ENCODE measurements around the gene SLC9A3. TPM values are rescaled to one million over a fixed set of nuclear protein-coding genes. Genes with fewer than 3 reads are reported as not detected.

Gene SLC9A3
- total RNA-seq, 1 experiment from 2014 or later: 1.8 TPM

DNA sequence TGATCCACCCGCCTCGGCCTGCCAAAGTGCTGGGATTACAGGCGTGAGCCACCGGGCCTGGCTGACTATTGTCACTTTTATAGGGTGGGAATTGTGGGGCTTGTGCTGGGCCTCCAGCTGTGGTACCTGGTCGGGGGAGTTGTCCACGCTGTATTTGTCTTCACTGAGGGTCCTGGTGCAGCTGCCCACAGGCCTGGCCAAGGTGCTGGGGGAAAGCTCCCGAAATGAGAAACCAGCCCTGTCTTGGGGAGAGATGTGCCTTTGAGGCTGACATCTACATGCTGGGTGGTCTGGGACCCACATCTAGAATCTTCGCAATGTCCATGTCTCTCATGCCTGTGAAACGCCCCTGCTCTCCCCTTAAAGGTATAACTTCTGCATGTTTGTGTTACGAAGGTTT, 78.7 kb downstream of the SLC9A3 start:
- no peak for DNase-seq (ENCODE audit: low read depth)

DNA sequence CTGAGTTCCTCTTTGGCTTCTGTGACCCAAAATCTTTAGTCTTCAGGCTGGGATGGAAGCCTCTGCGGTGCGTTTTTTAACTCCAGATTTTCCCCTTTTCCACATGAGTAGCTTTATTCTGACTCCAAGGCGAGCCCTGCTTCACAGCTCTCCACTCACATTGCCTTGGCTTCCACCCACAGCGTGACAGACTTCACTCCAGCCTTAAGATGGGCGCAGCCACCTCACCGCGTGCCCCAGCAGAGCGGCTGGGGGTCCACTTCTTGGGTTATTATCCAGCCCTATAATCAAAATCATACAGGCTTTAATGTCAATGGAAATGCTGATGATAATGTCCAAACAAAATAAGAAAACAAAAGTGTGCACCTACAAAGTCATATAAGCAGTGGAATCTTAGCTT, 80.0 kb downstream of the SLC9A3 start:
- in situ Hi-C loops (cut with HindIII; ENCODE audit: low pct_unique_long_range_greater_than_20kb, low sequenced_read_pairs): no loop called here
- DNase-seq (ENCODE audit: low read depth): no peak

More for the DNA sequence above, 78.7 kb downstream of the SLC9A3 start:
- in situ Hi-C loops (cut with HindIII; ENCODE audit: low pct_unique_long_range_greater_than_20kb, low sequenced_read_pairs): no loop called here

DNA sequence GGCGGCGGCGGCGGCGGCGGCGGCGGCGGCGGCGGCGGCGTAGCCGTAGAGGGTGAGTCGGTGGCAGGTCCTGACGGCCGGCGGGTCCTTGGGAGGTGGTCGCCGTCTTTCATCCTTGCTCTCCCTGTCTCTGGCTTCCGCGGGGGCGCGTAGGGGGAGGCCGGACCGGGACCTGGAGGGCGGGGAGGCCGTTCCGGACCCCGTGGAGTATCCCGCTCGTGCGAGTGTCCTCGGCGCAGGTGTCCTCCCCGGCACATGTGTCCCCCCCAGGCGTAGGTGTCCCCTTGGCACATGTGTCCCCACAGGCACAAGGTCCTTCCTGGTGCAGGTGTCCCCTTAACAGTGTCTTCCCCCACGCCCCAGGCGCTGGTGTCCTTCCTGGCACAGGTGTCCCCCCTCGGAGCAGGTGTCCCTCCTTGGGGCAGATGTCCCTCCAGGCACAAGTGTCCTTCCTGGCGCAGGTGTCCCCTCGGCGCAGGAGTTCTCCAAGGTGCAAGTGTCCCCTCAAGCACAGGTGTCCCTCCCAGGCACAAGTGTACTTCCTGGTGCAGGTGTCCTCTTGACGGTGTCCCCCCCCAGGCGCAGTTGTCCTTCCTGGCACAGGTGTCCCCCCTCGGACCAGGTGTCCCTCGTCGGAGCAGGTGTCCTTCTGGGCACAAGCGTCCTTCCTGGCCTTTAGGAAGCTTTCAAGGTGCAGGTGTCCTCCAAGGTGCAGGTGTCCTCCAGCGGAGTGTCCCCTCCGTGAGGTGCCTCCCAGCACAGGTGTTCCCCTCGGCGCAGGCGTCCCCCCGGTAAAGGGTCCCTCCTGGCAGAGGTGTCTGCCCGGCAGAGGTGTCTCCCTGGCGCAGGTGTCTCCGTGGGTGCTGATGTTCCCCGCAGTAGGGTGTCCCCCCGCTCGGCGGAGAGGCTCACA, 80.8 kb downstream of the SLC9A3 start:
- in situ Hi-C loops (cut with HindIII; ENCODE audit: low pct_unique_long_range_greater_than_20kb, low sequenced_read_pairs): no loop called here
- no peak for DNase-seq (ENCODE audit: low read depth)

DNA sequence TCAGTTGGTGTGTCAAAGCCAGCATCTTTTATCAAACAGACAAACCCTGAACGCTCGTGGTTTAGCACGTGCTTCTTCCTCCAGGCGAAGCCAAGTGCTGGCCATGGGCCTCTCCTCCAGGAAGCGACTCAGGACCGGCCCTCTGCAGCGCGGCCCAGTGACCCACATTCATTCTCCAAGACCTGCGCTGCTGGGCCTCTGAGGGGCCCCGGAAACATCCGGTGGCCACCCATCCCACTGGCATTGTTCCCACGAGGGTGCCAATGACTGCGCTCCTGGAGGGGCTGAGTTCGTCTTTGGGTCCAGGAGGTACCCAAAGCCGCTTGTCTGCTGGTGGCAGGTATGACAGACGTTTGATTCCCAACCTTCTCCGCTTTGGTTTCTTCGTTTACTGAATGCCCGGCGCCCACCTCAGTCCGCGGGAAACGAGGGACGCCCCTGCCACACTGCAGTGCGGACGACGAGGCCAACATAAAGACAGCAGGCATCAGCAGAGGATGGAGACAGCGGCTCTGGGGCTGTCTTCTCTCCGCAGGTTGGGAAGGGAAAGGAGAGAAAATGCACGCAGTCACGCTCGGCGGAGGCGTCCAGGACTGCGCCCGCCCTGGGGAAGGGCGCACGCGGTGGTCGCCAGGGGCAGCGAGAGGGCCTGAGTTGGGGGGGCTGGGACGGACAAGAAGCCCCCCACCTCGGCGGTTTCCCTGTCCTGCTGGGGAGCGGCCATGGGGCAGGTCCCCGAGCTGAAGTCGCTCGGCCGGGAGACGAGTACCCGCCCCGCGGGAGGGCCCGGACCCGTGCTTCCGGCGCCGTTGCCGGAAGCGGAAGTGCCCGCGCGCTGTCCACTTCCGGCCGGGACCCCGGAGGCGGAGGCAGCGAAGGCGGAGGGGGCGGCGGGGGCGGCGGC, 81.7 kb downstream of the SLC9A3 start, which contains the start of gene EXOC3:
EXOC3 (plus strand) TSS at position 842 of the 904 bp plus-strand sequence. CDS start 3,030 bp downstream, outside the sequence.
- in situ Hi-C loops (cut with HindIII; ENCODE audit: low pct_unique_long_range_greater_than_20kb, low sequenced_read_pairs): no loop called here
- DNase-seq (ENCODE audit: low read depth): peak; percentile 64

DNA sequence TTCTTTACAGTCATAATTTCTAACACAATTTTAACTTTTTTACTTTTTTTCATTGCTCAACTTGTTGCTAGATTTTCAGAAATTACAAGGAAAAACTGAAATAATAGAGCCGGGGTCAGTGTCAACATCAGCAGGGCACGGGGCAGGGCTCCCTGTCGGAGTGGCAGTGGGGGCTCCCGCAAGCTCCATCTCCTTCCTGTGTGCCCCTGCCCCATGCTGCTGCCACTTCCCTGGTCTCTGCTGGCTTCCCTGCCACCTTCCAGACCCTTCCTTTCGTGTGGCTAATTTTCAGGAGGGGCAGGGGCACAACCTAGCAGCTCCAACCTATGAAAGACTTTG, 82.3 kb downstream of the SLC9A3 start:
- in situ Hi-C loops (cut with HindIII; ENCODE audit: low pct_unique_long_range_greater_than_20kb, low sequenced_read_pairs): no loop called here
- no peak for DNase-seq (ENCODE audit: low read depth)

DNA sequence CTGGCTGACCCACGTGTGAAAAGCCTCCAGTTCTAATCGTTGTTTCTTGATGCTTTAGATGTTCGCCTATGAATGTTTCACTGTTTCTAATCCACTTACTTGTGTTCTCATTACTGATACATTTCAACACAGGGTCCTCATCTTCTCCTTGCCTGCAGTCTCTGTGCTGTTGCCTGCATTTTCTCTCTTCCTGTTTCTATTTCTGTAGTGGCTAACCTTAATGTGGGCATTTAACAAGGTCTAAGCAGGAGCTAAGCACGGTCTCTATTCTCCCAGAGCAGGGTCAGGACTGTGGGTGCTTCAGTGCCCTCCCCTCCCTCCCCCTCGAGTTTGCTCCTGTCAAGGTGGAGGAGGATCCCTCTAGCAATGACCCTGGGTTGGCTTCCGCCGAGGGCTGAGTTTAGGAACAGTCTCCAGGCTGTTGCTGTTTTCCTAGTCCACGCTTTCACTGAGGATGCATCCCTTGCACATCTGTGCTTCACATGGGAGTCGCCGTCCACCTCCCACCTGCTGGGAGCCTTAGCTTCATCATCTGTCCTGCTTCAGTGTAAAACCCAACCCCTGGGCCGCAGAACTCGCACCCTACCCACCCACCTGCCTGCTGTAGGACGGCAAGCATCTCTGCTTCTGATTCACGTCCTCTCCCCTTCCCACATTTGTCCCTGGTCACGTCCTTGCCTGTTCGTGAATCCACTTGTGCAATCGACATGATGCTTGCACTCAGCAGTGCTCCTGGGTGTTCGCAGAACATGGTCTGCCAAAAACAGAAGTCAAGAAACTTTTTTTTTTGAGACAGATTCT, 83.6 kb downstream of the SLC9A3 start:
- no peak for DNase-seq (ENCODE audit: low read depth)
- in situ Hi-C loops (cut with HindIII; ENCODE audit: low pct_unique_long_range_greater_than_20kb, low sequenced_read_pairs): no loop called here

DNA sequence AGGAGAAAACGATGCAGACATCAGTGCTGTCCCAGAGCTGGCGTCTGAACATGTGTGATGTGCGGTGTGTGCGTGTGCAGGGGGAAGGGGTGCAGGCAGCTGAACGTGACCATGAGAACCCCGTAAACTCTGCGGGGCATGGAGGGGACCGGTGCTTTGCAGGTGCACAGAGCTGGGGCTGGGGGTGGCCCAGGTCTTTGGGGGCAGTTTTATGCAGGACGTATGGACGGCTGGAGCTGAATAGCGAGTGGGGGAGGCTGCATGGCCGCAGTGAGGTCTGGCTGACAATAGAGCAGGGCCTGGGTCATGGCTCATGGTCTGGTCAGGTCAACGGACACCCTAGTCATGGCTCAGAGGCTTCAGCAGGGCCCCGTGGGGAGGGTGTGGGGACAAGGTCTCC, 84.6 kb downstream of the SLC9A3 start:
- in situ Hi-C loops (cut with HindIII; ENCODE audit: low pct_unique_long_range_greater_than_20kb, low sequenced_read_pairs): no loop called here
- DNase-seq (ENCODE audit: low read depth): no peak

DNA sequence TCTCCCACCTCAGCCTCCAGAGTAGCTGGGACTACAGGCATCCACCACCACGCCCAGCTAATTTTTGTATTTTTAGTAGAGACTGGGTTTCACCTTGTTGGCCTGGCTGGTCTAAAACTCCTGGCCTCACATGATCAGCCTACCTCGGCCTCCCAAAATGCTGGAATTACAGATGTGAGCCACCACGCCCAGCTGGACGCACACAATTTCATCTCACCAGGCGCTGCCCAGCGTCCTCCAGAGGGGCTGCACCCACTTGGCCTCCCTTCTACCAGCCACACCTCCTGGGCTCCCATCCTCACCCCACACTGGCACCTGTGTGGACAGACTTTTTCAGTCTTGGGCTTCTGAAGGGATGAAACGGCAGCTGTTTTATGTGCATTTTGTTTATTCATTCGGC, 85.1 kb downstream of the SLC9A3 start:
- in situ Hi-C loops (cut with HindIII; ENCODE audit: low pct_unique_long_range_greater_than_20kb, low sequenced_read_pairs): no loop called here
- DNase-seq (ENCODE audit: low read depth): no peak

DNA sequence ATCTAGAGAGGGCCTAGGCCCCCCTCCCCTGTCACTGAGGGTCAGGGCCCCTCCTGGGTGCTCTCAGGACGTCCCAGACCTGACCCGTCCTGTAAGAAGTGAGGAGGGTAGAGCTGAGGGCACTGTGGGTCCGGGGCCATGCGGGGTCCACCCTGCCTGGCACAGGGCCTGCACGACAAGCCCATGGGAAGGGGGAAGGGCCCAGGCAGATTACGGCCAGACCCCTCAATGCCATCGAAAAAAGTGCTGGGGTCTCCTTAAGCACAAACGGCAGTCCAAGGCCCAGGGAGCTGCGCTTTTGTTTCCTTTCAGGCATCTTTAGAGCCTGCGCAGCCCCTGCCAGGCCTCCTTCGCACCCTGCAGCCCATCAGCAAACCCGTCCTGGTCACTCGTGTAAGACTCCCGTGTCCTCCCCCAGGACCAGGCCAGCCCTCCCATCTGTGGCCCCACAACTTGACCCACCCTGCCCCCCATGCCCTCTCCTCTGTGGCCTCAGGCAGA, 85.7 kb downstream of the SLC9A3 start:
- no peak for DNase-seq (ENCODE audit: low read depth)
- in situ Hi-C loops (cut with HindIII; ENCODE audit: low pct_unique_long_range_greater_than_20kb, low sequenced_read_pairs): no loop called here

DNA sequence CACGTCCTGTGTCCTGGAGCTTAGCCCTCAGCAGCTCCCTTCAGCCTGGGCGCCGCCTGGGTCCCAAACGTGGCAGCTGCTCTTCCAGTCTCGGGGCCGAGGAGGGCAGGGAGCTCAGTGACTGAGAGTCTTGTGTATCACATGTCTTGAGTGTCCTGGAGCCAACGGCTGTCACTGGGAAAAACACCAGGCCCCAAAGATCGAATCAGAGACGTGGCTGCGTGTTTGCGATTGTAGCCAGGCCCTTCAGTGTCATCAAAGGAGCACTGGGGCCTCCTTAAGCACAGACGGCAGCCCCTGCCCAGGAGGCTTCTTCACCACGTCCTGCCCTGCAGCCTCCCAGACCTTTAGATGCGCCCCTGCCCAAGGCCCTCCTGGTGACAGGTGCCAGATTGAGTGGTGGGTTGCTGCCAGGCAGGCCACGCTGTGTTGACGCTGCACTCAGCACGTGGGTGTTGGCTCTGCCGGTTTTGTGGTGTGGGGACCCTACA, 86.9 kb downstream of the SLC9A3 start:
- in situ Hi-C loops (cut with HindIII; ENCODE audit: low pct_unique_long_range_greater_than_20kb, low sequenced_read_pairs): no loop called here

DNA sequence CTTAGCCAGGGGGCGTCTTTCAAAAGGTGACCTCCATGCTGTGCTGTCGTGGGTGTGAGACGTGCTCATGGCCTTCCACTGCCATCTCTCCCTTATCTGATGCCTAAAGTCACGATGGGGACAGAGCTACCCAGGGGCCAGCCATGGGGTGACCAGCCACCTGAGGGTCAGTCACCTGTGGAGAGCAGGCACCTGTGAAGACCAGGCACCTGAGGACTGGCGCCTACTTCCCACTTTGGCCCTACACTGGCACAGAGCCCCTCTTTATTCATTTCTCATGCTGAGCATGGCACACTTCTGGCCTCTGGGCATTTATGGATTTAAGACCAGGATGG, 87.6 kb downstream of the SLC9A3 start:
- in situ Hi-C loops (cut with HindIII; ENCODE audit: low pct_unique_long_range_greater_than_20kb, low sequenced_read_pairs): no loop called here

More for the DNA sequence above, 86.9 kb downstream of the SLC9A3 start:
- no peak for DNase-seq (ENCODE audit: low read depth)

DNA sequence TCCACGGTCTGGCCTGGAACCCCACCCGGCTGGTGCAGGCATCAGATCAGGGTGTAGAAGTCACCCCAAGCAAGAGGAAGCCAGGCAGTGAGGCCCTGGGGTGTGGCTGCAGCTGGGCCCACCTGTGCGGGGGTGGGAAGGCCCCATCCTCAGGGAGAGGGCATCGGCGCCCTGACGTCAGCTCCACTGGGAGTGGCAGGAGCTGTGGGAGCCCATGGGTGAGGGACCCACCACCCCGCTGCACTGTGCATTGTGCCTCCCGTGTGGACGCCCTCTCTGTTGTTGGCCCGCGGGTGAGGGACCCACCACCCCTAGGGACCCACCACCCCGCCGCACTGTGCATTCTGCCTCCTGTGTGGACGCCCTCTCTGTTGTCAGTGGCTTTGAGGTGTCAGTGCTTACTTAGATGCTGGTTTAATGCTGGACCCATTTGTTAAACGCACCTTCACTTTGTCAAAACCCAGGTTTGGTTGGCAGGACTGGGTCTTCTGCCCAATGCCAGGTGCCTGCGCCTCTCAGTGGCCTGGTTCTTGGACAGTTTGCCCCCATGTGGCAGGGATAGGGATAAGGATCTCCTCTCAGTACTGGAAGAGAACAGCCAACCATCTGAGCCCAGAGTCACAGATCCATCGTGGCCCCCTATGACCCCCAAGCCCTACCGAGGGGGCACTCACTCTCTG, 88.1 kb downstream of the SLC9A3 start:
- in situ Hi-C loops (cut with HindIII; ENCODE audit: low pct_unique_long_range_greater_than_20kb, low sequenced_read_pairs): no loop called here

More for the DNA sequence above, 87.6 kb downstream of the SLC9A3 start:
- DNase-seq (ENCODE audit: low read depth): no peak

DNA sequence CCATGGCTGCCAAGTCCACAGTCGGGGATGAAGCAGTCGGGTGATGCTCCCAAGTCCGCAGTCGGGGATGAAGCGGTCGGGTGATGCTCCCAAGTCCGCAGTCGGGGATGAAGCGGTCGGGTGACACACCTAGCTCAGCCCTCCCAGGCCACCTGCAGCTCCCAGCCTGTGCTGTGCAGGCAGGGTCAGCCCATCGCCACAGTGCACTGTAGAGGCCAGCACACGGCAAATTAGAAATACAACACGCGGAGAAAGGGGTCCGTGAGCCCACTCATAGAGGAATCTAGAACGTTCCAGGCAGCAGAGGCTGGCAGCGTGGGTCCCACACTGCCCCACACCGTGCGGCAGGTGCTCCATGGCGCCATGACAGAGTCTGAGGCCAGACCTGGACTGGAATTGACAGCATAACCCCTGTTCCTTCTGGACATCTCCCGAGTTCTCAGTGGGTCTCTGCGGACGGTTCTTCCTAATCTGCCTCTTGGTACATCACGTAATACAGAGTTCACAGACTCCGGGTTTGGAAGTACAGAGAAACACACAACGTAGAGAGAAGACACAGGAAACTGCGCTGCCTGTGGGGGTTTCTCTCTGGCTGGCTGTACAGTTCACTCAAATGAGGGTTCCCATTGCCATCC, 89.0 kb downstream of the SLC9A3 start:
- in situ Hi-C loops (cut with HindIII; ENCODE audit: low pct_unique_long_range_greater_than_20kb, low sequenced_read_pairs): no loop called here
- DNase-seq (ENCODE audit: low read depth): no peak

More for the DNA sequence above, 88.1 kb downstream of the SLC9A3 start:
- DNase-seq (ENCODE audit: low read depth): no peak

DNA sequence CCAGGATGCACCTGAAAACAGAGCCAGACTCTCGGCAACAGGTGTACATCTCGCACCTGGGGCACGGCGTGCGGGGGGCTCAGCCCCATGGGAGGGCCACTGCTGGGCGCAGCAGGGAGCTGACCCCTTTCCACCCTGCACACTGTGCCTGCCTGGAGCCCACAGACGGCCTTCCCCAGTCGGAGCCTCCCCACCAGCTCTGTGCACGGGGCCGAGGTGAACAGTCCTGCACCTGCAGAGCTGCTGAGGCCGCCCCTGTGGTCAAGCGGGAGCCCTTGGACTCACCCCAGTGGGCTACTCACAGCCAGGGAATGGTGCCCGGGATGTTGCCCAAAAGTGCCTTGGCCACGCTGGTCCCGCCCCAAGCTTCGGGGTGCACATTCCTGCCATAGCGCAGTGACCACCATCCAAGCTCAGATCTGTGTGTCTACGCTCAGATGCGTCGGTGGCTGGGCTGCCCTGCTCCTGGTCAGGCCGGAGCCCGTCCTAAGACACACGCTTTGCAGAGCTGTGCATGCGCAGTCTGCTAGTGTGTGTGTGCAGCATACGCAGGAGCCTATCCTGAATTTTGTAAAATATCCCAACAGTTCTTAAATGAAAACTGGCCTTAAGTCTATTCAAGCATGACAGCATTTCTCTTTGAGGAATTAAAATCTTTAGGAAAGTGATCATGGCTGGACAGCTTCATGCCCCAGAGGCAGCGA, 89.7 kb downstream of the SLC9A3 start:
- in situ Hi-C loops (cut with HindIII; ENCODE audit: low pct_unique_long_range_greater_than_20kb, low sequenced_read_pairs): no loop called here

DNA sequence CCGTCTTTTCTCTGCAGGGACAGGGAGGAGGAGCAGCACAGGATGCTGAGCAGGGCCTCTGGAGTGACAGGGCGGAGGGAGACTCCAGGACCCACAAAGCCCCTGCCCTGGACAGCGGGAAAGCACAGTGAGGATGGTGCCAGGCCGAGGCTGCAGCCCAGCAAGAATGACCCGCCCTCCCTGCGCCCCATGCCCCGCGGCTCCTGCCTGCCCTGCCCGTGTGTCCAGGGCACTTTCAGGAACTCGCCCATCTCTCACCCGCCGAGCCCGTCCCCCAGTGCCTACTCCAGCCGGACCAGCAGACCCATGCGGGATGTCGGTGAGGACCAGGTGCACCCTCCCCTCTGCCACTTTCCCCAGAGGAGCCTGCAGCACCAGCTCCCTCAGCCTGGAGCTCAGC, 90.4 kb downstream of the SLC9A3 start:
- in situ Hi-C loops (cut with HindIII; ENCODE audit: low pct_unique_long_range_greater_than_20kb, low sequenced_read_pairs): no loop called here
- no peak for DNase-seq (ENCODE audit: low read depth)

More for the DNA sequence above, 89.7 kb downstream of the SLC9A3 start:
- DNase-seq (ENCODE audit: low read depth): no peak

DNA sequence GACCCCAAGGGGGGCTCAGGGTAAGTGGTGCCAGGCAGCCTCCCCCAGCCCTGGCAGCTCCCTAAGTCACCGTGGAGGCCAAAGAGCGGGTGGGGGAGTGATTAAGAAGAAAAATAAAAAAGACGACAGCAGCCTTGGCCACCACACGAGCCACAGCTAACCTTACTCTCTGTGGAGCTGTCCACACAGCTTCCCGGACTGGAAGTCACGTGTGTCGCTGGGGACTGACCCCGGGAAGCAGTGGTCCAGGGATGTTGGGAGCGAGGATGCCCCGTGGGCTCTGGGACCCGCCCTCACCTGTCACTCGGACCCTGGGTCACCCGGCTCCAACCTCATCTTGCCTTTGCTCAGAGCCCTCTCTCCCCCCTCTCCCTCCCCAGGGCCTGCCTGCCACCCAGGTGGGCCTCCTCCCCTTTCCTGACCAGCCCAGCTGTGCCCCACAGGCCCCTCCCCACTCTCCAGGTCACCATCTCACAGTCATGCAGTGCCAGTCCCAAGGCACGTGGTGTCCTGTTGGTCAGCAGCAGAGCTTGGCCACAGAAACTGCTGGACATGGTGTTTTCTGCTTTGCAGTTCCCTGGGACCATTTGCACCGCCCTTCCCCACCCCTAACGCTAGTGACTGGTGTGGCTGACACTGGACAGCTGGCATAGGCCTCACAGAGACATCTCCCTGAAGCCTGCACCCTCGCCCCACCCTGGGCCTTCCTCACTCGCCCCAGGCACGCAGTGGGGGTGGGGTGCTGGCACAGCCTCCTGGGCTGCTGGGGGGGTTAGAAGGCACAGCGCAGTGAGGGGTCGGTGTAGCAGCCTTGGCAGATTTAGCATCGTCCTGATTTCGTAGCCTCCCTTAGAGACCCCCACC, 91.1 kb downstream of the SLC9A3 start:
- in situ Hi-C loops (cut with HindIII; ENCODE audit: low pct_unique_long_range_greater_than_20kb, low sequenced_read_pairs): no loop called here
- DNase-seq (ENCODE audit: low read depth): no peak
